Activated CD8-positive, alpha-beta memory T cell treated with anti-CD3 and anti-CD28 coated beads for 4 hours (primary cell): ENCODE data around the gene SLC26A3.
"Not testable (repeated sequence)": the region's sequence is repeated elsewhere in the genome, so short reads cannot be mapped to it uniquely, and the experiment has no call there.

Experiments
- DNase-seq, 2 donors: peaks; one replicate each; pipeline ENCODE4 v3.0.0-alpha.2; 2020; ENCODE audit warnings: low read depth in 2 of 2

SLC26A3 gene

GRCh38 chr7:107803009-107803610 is at the start of gene SLC26A3:
Gene SLC26A3 (minus strand): TSS chr7:107803223. CDS start chr7:107794509, 8,714 bp downstream.
- DNase-seq: no peak

- no peak for DNase-seq
Observed at GRCh38 chr7:107850643-107851042, 47.6 kb upstream of the SLC26A3 start.

DNA sequence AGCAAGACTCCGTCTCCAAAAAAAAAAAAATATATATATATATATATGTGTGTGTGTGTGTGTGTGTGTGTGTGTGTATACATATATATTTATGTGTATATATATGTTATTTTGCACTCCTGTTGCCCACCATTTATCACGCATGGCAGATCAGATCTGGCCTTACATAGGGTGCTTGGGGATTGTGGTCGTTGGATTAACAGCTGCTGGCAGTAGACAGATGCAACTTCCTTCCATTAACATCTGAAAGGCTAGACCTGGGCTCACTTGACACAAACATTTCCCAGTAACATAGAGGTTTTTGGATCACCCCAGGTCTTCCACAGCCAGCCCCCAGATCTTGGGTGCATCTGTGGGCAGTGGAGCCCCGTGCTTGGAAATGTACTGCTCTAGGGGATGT is 47.2 kb upstream of the SLC26A3 start:
- no peak for DNase-seq

- DNase-seq: not testable (repeated sequence)
Observed at GRCh38 chr7:107848211-107848610, 45.2 kb upstream of the SLC26A3 start.

- not testable (repeated sequence) for DNase-seq
Observed at GRCh38 chr7:107847836-107848175, 44.8 kb upstream of the SLC26A3 start.

DNA sequence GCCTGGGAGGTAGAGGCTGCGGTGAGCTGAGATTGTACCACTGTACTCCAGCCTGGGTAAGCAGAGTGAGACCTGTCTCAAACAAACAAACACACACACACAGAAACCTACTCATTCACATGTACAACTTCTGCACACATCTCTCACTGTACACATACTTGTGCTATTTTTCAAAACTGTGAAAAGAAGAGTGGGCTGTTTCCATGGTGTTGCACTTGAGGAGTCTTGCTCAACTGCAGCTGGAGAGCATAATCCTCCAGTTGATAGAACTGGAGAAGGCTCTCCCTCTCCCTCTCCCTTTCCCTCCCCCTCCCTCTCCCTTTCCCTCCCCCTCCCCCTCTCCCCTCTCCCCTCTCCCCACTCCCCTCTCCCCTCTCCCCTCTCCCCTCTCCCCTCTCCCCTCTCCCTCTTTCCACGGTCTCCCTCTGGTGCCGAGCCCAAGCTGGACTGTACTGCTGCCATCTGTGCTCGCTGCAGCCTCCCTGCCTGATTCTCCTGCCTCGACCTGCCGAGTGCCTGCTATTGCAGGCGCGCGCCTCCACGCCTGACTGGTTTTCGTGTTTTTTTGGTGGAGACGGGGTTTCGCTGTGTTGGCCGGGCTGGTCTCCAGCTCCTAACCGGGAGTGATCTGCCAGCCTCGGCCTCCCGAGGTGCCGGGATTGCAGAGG is 44.3 kb upstream of the SLC26A3 start:
- no peak for DNase-seq

- DNase-seq: no peak
Observed at GRCh38 chr7:107846324-107846723, 43.3 kb upstream of the SLC26A3 start.

GRCh38 chr7:107843184-107843583 is 40.2 kb upstream of the SLC26A3 start:
- DNase-seq: no peak

GRCh38 chr7:107842213-107842612 is 39.2 kb upstream of the SLC26A3 start:
- DNase-seq: no peak

GRCh38 chr7:107838816-107839565 is 36.0 kb upstream of the SLC26A3 start:
- no peak for DNase-seq

DNA sequence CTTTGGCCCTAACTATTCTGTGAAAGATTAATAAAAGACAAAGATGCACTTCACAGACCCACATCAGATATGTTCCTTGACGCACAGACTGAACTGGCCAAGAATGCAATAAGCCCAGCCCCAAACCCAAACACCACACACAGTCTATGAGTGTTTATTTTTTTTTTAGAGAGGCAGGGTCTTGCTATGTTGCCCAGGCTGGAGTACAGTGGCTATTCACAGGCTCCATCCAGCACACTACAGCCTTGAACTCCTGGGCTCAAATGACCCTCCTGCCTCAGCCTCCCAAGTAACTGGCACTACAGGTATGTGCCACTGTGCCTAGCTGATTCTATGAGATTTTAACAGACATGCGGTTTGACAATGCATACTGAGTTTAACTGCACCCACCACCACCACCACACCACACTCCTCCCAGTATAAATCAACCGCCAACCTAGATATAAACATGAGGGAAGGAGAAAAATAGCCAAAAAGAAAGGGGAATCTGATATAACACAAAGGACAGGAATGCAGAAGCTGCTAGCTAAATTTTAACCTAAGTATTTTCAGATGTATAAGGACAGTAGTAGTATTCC is 35.1 kb upstream of the SLC26A3 start:
- DNase-seq: no peak

- DNase-seq: no peak
Observed at GRCh38 chr7:107837145-107837512, 34.1 kb upstream of the SLC26A3 start.

DNA sequence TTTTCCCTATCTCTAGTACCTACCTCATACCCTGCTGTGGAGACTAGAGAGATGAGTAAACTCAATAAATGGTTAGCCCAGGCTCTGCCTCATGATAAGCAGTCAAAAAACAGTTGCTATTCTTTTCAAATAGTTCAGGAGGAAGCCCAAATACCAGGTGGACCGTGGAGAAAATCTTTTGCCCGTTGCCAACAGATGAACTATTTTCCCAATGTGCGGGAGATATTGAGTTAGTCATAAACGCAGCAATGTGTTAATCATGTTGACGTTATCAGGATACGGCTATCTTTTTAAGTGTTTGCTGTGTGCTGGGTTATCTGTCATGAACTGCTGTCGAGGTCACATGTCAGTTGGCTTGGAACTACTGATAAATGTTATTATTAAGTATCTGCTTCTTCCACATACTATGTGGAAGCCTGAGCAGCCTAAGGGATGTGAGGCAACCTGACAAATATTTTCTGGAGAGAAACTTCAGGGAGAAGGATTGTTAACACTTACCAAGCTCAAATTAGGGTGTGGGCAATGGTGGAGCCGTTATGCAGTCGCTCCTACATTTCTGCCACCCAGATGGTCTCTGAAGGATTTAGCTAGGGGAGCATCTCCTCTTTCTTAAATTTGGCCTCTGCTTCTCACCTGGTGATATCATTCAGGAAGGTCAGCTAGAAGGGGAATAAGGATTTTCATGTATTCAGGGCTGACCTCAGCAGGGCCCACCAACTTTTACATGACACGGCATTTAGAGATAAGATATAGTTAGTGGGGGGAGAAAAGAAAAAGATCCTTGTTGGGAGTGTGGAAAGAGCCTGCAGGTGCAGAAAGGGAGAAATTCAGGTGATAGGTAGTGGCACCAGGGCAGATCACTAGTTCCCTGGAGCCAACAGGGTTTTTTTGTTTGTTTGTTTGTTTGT is 33.5 kb upstream of the SLC26A3 start:
- no peak for DNase-seq

GRCh38 chr7:107834401-107834800 is 31.4 kb upstream of the SLC26A3 start:
- DNase-seq: no peak

DNA sequence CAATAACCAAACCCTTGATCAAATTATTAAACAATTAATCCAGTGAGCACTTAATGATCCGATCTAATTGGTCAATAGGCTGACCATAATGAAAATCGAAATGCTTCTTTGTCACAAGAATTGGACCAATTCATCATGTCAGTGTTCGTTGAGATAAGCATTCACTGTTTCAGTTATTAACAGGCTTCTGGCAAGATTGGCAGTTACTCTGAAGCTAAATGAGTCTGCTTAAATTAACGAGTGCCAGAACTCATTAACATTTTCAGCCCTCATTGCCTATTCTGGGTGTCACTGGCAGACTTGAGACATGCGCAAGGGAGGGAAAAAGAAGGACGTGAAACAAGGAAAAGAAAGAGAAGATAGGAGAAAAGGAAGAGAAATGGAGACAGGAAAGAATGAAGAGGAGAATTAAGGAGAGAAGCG is 30.7 kb upstream of the SLC26A3 start:
- no peak for DNase-seq

- DNase-seq: no peak
Observed at GRCh38 chr7:107830420-107830819, 27.4 kb upstream of the SLC26A3 start.

DNA sequence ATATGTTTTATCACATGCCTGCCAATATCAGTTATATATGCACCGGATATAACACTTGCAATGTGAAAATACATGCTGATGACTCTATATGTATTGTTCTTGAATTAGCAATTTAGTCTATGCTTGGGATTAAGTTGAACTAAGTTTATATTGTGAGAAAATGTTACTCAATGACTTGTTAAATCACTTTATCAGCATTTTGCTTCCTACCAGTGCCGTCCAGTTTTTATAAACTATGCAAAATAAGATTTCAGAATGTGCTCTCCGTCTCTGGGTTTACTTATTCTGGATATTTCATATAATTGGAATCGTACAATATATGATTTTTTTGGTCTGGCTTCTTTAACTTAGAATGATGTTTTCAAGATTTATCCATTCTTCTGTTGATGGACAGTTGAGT is 25.5 kb upstream of the SLC26A3 start:
- no peak for DNase-seq

- DNase-seq: no peak
Observed at GRCh38 chr7:107827501-107827900, 24.5 kb upstream of the SLC26A3 start.

- DNase-seq: no peak
Observed at GRCh38 chr7:107826451-107826850, 23.4 kb upstream of the SLC26A3 start.

DNA sequence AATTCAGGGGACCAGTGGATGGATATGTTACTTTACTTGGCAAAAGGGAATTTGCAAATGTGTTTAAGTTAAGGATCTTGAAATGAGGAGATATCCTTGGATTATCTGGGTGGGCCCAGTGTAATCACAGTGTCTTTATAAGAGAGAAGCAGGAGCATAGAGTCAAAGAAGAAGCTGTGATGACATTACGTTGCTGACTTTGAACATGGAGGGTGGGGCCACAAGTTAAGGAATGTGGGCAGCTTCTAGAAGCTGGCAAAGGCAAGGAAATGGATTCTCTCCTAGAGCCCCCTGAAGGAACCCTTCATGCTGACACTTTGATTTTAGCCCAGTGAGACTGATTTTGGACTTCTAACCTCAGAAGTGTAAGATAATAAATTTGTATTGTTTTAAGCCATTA is 21.8 kb upstream of the SLC26A3 start:
- DNase-seq: no peak

- DNase-seq: no peak
Observed at GRCh38 chr7:107818622-107819021, 15.6 kb upstream of the SLC26A3 start.
